GM19467 (cell line): ENCODE measurements around the gene CRELD2.

Source experiments
- ATAC-seq: cut with Tn5 transposase; IDR thresholded peaks from one replicate; pipeline ENCODE4 v1.9.1; 2021; ENCODE audit warnings: mild to moderate bottlenecking, moderate library complexity; ENCODE audit not compliant: unreplicated experiment

Gene CRELD2

DNA sequence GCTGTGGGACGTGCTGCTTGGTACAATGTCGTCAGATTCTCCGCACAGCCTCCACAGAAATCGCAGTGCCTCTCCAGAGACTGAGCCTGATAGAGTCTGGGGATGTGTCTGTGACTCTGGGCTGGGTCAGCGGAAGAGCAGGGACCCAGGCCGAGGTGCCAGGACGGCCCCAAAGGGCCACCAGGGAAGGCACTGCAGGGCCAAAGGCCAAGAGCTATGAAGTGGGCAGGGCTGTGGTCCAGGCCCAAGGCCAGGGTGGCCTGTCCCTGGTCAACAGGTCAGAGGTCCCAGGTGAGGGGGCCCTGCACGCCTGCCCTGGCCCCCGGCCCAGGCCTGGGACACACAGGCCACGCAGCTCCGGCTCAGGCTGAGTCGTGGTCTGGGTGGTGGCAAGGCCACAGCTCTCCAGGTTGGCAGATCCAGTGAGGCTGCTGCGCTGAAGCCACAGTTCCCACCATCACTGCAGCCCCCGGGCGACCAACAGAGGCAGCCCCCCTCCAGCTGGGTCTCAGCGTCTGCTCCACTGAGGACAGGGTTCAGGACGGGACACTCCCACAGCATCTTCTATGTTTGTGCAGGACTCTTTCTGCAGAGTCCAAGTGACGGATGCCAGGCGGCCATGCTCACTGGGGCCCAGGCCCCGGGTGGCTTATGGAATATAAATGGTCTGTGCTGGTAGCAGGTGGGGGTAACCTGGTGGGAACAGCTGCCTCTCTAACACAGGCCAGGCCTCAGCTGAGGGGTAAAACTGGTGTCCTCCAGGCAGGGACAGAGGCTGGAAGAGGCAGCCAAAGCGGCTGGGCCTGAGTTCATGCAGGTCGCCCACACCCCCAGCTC lies 37.4 kb downstream of the CRELD2 start:
- no peak for ATAC-seq

DNA sequence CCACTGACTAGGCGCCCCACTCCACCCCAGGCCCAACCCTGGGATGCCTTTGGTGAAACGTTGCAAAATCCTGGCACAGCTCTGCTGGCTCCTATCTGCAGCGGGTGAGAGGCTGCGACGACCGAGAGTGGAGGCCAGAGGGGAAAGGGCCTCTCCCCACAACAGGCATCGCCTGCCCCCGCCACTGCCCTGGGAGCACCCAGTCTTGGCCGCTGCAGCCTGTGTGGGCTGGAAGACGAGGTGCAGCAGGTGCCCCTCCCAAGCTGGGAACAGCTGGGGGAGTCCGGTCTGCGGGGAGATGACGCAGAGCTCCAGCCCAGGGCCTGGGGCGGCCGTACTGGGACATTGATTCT lies 38.0 kb downstream of the CRELD2 start:
- ATAC-seq, result no peak

- ATAC-seq, result no peak
These were observed 38.7 kb downstream of the CRELD2 start for GRCh38 chr22:49956914-49957825.

DNA sequence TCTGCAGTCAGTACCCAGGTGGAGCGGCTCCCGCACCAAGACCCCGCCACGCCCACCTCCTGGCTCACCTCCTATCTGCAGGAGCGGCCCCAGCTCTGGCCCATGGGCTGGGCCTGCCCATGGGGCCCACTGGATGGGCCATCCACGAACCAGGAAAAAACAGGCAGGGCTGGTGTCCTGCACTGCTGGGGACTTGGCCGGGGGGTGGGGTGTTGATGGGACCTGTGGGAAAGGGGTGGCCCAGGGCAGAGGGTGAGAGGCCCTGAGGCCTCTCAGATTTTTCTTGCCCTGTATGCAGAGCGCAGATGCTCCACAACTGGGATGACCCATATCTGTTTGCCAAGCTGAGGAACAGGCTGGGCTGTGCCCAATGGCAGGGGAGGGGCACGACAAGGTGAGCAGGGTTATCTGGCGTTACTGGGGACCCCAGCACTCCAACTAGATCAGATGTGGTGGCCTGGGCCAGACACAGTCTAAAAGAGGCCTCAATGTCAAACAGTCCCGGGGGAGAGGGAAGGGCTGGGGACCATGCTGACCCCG lies 39.5 kb downstream of the CRELD2 start:
- no peak for ATAC-seq

GRCh38 chr22:49958366-49958921 lies 40.0 kb downstream of the CRELD2 start:
- ATAC-seq, result no peak

DNA sequence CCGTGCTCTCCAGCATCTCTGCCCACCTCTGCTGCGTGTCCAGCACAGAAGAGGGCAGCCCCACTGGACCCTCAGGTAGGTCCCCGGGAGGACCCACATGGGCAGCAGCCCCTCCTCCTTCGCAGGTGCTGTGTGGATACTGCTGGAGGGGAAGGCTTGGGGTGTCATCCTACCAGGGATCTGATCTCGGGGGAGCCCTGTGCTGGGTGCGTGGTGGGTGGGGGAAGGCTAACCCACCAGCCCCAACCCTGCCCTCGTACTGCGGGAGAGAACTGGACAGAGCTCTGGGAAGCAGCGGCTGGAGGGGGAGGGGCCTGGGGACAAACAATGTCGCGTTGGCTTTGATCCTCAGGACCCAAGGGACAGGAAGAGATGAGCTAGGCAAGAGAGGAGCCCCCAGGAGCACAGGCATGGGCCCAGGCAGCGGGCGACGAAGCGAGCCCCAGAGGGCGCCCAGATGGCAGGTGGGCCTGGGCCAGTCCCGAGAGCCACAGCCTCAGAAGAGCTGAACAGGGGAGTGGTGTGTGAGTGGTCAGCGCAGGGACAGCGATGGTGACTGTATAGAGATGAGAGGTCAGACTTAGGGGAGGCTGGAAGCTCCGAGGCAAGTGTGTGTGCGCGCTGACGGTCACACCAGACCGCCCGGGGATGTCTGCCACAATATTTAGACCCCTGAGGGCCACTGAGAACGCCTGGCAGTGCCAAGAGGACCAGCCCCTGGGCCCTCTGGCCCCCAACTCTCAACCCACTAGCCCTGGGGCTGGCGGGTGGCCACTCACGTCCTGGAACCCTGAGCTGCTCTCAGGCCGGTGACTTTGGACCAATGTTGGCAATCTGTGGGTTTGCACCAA lies 40.7 kb downstream of the CRELD2 start:
- no peak for ATAC-seq

DNA sequence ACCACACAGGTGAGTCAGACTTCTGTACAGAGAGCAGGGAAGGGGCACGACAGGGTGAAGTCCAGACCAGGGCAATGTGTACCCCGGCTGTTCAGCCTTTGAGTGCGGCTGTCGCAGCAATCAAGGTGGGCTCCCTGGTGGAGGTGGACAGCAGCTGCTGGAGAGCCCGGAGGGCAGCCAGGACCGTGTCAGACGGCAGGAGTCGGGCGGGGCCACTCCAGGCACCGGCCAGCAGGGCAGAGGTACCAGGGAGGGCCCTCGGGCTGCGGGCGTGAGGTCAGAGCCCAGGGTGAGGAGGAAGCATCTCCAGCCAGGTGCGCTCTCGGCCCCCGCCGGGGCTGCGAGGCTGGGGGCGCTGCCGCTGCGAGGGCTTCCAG lies 41.3 kb downstream of the CRELD2 start:
- ATAC-seq, result peak; percentile 3

- peak; percentile 53 for ATAC-seq
These were observed 41.9 kb downstream of the CRELD2 start, which contains the start of gene PIM3 for GRCh38 chr22:49960159-49961004. PIM3 (plus strand) TSS chr22:49960772; CDS start chr22:49960948, 176 bp downstream.

DNA sequence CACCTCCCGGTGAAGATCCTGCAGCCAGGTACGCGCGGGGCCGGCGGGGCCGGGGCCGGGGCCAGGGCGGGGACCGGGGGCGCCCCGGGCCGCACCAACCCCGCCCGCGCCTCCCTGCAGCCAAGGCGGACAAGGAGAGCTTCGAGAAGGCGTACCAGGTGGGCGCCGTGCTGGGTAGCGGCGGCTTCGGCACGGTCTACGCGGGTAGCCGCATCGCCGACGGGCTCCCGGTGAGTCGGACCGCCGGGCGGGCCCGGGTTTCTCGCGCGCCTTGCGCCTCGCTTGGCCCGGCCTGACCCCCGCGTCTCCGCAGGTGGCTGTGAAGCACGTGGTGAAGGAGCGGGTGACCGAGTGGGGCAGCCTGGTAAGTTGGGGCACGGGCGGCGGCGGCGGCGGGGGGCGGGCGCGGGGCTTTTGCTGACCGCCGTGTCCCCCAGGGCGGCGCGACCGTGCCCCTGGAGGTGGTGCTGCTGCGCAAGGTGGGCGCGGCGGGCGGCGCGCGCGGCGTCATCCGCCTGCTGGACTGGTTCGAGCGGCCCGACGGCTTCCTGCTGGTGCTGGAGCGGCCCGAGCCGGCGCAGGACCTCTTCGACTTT lies 42.7 kb downstream of the CRELD2 start:
- ATAC-seq, result no peak

- no peak for ATAC-seq
These were observed 43.2 kb downstream of the CRELD2 start for GRCh38 chr22:49961601-49962011.

GRCh38 chr22:49962012-49962750 lies 43.7 kb downstream of the CRELD2 start:
- ATAC-seq, result no peak

- ATAC-seq, result no peak
These were observed 44.6 kb downstream of the CRELD2 start for GRCh38 chr22:49962751-49963646.

DNA sequence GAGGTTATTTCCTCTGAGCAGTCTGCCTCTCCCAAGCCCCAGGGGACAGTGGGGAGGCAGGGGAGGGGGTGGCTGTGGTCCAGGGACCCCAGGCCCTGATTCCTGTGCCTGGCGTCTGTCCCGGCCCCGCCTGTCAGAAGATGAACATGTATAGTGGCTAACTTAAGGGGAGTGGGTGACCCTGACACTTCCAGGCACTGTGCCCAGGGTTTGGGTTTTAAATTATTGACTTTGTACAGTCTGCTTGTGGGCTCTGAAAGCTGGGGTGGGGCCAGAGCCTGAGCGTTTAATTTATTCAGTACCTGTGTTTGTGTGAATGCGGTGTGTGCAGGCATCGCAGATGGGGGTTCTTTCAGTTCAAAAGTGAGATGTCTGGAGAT lies 45.2 kb downstream of the CRELD2 start:
- ATAC-seq, result no peak

- ATAC-seq, result no peak
These were observed 46.0 kb downstream of the CRELD2 start for GRCh38 chr22:49964136-49965090.

DNA sequence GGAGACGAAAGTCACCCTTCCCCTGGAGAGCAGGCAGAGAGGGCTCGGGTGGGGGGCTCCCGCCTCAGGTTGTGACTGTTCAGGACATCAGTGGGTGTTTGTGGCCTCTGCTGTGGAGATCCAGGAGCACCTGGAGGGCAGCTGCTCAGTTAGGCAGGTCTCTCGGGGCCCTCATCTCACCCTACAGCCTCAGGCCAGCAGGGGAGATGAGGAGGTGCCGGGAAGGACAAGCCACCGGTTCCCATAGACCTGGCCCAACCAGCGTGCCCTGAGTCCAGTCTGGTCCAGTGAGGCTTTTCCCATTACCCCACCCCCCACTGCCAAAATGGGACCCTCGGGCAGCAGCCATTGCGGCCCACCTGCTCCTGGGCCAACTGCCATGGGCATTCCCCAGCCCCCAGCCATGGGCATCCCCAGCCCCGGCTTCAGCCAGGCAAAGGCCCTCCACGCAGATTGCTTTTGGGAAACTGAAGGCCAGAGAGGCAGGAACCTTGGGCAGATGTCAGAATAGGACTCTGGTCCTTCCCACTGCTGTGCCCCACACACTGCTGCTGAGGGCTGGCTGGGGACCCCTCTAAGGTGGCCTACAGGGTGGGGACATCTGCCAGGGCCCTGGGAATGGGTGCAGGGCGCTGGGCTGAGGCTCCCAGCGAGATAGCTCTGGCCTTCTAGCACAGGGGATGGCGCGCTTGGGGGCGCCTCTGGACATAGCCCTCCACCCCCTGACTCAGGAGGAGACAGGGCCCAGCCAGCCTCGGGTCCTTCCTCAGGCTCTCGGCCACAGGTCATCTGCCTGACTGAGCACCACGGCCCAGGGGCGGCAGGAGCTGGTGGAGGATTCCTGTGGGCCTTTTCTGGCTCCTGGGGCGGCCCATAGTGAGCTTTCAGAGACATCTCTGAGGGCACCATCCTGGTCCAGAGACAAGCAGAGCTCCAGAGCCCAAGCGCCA lies 46.9 kb downstream of the CRELD2 start:
- no peak for ATAC-seq
